NOMO-1 (cell line): ENCODE measurements around the gene FSTL4.

Experiments used
- DNase-seq, 2 experiments: peaks; one replicate each; lab custom pipeline; 2025; ENCODE audit not compliant: unreplicated experiment in 2 of 2; lab: John Stamatoyannopoulos, UW

Gene FSTL4

DNA sequence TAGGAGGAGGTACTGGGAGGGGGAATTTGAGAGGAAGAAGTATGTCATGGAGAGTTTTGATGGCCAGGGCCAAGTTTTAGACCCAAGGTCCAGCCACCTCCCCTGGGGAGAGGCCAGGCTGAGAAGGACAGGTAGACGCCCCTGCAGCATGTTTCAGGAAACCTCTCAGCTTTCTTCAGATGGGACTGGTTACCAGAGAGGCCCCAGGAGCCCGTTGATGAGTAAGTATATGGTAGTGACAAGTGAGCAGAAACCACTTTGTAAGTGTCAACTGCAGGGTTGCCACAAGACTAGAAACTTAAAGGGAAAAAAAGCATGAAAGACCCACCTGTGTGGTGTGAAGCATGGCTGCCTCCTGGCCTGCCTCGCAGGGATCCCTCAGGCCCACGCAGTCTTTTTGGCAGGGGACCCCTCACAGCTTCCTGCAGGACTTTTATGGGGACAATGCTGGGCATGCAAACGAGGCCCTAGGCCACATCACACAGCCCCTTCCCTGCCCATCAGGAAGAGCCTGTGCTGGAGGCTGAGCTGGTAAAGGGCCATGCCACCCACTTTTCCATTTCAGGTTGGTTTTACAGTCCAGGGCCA is 255.9 kb downstream of the FSTL4 start:
- DNase-seq = no peak

GRCh38 chr5:133354323-133355185 is 257.8 kb downstream of the FSTL4 start:
- DNase-seq = peak; percentile 69 to 72

GRCh38 chr5:133353741-133354140 is 258.6 kb downstream of the FSTL4 start:
- no peak for DNase-seq

DNA sequence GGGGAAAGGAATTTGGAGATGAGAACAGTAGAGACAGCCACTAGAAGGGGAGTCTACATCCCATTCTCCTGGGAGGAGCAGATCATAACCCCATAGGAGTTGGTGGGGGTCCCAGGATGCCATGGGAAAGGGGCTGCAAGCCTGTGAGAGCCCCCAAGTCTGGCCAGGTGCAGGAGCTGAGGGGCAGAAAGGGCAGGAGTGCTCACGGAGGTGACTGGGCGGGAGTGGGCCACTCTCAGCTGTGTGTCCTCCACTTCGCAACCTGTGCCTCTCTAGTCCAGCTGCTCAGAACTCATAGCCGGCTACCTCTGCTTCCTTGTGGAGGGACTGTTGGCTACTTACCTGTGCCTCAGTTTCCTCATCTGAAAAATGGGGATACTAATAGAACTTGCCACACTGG is 263.9 kb downstream of the FSTL4 start:
- DNase-seq = no peak

DNA sequence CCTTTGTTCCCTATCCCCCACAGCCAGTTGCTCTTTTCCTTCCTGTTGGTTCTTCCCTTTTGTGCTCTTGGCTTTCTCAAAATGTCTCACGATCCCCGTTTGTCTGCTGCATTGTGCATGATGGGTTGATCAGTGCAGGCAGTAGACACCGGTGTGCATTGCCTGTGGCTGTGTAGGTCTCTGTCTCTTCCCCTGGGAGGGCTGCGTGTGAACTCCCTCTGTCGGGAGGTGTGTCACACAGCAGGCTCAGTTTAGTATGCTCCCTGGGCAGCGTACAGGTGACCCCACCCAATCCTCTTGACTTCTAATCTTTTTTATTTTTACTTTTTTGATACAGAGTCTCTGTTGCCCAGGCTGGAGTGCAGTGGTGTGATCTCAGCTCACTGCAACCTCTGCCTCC is 265.3 kb downstream of the FSTL4 start:
- DNase-seq = no peak

GRCh38 chr5:133344266-133344665 is 268.1 kb downstream of the FSTL4 start:
- no peak for DNase-seq

- no peak for DNase-seq
Observed at GRCh38 chr5:133343196-133343595, 269.1 kb downstream of the FSTL4 start.

DNA sequence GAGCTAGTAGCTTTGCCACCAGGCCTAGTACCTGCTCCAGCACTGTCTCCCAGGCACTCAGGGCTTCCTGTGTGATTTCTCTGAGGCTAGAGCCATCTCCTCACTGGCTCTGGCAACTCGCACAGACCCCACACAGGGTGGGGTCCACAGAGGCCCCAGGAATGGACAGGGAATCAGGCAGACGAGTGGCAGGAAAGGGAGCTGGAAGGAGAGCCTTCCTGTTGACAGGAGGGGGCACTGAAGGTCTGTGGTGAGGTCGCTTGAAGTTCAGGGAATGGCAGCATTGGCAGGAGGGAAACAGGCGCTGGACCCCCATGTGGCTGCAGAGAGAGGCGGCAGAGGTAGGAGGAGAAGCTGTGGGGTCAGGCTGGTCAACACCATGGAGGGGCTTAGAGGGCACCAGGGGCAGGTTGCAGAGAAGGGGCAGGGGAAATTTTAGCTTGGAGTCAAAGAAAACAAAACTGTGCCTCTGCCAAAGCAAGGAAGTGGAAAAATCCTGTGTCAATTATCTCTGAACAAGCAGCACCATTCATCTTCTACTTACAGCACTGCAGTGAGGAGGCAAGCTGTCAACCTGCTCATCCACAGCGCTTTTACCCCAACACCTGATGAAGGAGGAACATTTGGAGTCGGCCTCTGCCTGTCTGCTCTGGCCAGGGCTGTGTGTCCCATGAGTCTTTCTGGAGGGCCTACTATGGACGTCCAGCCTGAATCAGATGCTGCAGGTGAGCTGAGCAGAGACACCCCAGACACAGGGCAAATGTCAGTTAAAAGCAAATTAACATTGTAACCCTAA is 270.2 kb downstream of the FSTL4 start:
- DNase-seq = no peak

DNA sequence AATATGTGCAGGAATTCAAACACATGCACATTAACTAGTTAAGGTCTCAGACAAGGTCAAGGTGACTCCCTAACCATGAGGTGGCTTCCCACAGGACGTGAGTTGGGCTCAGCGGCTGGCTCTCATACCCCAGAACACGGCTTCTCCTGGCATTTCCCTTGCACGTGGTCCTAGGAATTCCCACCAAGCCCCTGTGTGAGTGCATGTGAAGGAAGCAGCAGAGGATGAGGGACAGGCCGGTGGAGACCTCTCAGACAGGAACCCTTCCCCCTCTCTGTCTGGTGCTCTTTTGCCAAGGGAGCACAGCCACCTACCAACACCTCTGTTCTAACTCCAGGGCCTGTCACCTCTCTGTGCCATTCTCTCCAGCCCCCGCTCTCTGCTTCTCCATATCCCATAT is 271.0 kb downstream of the FSTL4 start:
- DNase-seq = no peak

- DNase-seq = no peak
Observed at GRCh38 chr5:133340822-133341221, 271.5 kb downstream of the FSTL4 start.

DNA sequence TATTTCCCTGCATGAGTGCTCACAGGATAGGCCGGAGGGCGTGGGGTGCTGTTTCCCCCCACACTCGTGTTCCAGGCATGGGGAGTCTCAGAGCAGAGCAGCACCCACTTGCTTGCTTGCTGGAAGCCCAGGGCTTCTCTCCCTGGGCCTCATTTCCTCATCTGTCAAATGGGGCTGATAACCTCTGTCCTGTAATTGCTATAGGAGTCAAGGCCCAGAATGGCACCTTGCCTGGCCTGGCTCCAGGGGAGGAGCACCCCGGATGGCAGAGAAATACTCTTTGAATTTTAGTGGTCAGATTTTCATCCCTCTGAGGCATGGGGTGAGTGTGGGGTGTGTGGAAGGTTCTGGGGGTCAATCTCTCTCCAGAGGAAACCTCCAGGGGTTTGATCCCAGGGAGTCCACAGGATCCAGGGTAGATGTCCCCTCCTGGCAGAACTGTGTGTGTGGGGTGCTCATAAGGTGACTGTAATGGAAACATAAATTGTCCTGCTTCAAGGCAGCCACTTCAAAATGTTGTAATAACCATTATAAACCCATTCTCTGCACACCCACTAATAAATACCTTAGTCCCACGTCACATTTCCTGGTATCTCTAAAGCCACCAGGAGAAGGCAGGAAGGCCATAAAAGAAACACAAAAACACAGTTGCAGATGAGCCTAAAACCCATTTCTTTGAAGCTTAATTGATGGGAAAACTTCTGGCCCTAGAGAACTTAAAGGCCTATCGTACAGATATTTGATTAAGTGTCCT is 272.2 kb downstream of the FSTL4 start:
- DNase-seq = no peak

DNA sequence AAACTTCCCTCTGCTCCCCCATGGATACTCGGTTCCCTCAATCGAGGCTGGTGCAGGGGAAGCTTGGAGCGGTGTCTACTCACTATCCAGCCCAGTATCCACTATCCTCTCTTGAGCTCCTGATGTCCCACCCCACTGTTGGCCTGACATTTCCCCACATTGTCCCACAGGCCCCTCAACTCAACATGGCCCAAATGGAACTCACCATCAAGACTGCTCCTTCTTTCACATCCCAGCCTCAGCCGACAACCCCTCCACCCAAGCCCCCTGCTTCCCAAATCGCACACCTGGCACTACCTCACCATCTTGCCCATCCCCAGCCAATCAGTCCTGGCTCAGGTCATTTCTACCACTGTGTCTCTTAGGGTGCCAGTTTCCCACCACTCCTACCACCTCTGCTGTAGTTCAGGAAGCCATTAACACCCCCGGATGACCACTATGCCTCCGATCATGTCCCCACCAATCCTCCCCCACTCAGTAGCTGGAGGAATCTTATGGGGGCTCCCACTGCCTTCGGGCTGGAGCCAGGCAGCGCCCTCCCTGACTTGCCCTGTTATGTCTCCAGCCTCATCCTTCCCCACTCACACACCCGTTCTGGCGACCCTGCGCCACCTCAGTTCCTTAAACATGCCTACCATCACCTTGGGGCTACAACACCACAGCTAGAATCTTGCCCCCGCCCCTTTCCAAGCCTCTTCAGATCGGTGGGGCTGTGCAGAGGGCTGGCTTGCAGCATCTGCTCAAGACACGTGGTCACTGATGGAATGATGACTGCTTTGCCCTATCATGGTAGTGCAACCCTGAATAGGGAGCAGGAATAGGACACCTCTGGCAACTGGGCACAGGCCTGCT is 273.6 kb downstream of the FSTL4 start:
- DNase-seq = no peak

- no peak for DNase-seq
Observed at GRCh38 chr5:133337795-133338445, 274.4 kb downstream of the FSTL4 start.

DNA sequence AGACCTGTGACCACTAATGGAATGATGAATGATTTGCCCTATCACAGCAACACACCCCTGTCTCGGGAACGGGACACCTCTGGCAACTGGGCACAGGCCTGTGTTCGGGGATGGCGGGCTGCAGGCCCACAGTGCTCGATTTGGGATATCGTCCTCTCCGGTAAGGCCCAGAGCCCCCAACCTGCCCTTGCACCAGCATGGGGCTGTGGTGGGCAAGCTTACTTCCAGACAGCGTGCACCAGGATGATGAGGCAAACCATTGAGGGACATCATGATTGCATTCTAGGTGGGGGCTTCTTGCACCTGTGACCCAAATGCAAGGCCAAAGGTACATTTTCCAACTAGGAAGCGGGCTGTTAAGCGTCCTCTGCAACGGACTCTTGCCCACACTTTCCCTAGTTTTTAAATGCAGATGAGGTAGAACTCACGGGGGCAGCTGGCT is 275.4 kb downstream of the FSTL4 start:
- DNase-seq = no peak

- no peak for DNase-seq
Observed at GRCh38 chr5:133336121-133336968, 276.0 kb downstream of the FSTL4 start.

- DNase-seq = no peak
Observed at GRCh38 chr5:133334796-133335639, 277.3 kb downstream of the FSTL4 start.

- DNase-seq = no peak
Observed at GRCh38 chr5:133333326-133334150, 278.8 kb downstream of the FSTL4 start.
